AG10803 (cell line): ENCODE data around the gene KPNA4.
"Not testable (repeated sequence)": the region's sequence is repeated elsewhere in the genome, so short reads cannot be mapped to it uniquely, and the experiment has no call there.

Experiments
- DNase-seq: peaks from one replicate; pipeline ENCODE4 v3.0.0; 2010; ENCODE audit warnings: low read depth
- H3K4me3 ChIP-seq: 2 replicates; pipeline ENCODE4 v1.5.1; 2011; ENCODE audit warnings: mild to moderate bottlenecking, low read length, control low read depth
- CTCF ChIP-seq: conservative IDR thresholded peaks from 2 replicates; pipeline ENCODE4 v1.5.1; 2011; ENCODE audit warnings: mild to moderate bottlenecking, low read length, control low read depth, inconsistent platforms

Gene KPNA4

GRCh38 chr3:160605315-160605714, 39.9 kb upstream of the KPNA4 start:
- H3K4me3 ChIP-seq: no peak overlapping the region
- no peak for TF ChIP-seq CTCF
- DNase-seq: no peak

GRCh38 chr3:160603845-160604244, 38.5 kb upstream of the KPNA4 start:
- not testable (repeated sequence) for H3K4me3 ChIP-seq, DNase-seq

GRCh38 chr3:160602259-160602658, 36.9 kb upstream of the KPNA4 start:
- no peak for TF ChIP-seq CTCF
- no peak for DNase-seq
- no peak overlapping the region for H3K4me3 ChIP-seq

GRCh38 chr3:160601288-160601687, 35.9 kb upstream of the KPNA4 start:
- no peak overlapping the region for H3K4me3 ChIP-seq
- no peak for DNase-seq
- TF ChIP-seq CTCF: no peak

GRCh38 chr3:160598865-160599264, 33.5 kb upstream of the KPNA4 start:
- TF ChIP-seq CTCF: no peak
- no peak for DNase-seq
- no peak overlapping the region for H3K4me3 ChIP-seq

GRCh38 chr3:160588023-160588422, 22.7 kb upstream of the KPNA4 start:
- TF ChIP-seq CTCF: no peak
- DNase-seq: no peak
- H3K4me3 ChIP-seq: no peak overlapping the region

GRCh38 chr3:160587105-160587504, 21.7 kb upstream of the KPNA4 start:
- no peak for DNase-seq
- H3K4me3 ChIP-seq: no peak overlapping the region
- no peak for TF ChIP-seq CTCF

GRCh38 chr3:160586679-160587078, 21.3 kb upstream of the KPNA4 start:
- DNase-seq: no peak
- no peak overlapping the region for H3K4me3 ChIP-seq
- no peak for TF ChIP-seq CTCF
